C4-2B (cell line): ENCODE data around the gene KLHL3.

Source experiments
- ZFX ChIP-seq: fragments of 450-650 bp; IDR thresholded peaks from 2 replicates; pipeline ENCODE4 v1.6.1; 2017
- TF ChIP-seq, protein P1 (sequence below): fragments of 450-650 bp; conservative IDR thresholded peaks from 2 replicates; pipeline ENCODE4 v1.5.1; 2017; ENCODE audit warnings: mild to moderate bottlenecking

DNA sequence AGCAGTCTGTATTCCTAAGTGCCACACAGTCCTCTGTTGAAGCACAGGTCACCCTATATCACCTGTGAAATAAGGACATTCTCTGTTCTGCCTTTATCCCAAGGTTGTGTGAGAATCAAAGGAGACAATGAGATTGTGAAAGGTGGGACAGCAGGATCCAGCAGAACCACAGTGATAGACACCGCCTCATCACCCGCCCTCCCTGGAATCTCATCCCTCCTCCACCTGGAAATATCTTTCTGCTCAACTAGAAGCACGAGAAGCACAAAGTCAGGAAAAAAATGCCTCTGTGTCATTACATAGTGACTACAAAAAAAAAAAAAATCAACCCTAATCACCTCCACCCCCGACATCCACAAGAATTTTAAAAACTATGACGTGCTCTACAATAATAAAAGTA is 32.3 kb downstream of the KLHL3 start:
- TF ChIP-seq, protein P1, sequence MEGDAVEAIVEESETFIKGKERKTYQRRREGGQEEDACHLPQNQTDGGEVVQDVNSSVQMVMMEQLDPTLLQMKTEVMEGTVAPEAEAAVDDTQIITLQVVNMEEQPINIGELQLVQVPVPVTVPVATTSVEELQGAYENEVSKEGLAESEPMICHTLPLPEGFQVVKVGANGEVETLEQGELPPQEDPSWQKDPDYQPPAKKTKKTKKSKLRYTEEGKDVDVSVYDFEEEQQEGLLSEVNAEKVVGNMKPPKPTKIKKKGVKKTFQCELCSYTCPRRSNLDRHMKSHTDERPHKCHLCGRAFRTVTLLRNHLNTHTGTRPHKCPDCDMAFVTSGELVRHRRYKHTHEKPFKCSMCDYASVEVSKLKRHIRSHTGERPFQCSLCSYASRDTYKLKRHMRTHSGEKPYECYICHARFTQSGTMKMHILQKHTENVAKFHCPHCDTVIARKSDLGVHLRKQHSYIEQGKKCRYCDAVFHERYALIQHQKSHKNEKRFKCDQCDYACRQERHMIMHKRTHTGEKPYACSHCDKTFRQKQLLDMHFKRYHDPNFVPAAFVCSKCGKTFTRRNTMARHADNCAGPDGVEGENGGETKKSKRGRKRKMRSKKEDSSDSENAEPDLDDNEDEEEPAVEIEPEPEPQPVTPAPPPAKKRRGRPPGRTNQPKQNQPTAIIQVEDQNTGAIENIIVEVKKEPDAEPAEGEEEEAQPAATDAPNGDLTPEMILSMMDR: no peak
- no peak for TF ChIP-seq ZFX
